Lower leg skin (tissue), 4 donors: ENCODE data around the gene COL9A3. TPM values are rescaled to one million over a fixed set of nuclear protein-coding genes. Genes with fewer than 3 reads are reported as not detected.
A peak's percentile ranks its signal among the peaks of the same experiment; 100 is the strongest.

ENCODE experiments used
- DNase-seq, 2 donors: peaks; one replicate each; pipeline ENCODE4 v3.0.0-alpha.2; 2019; ENCODE audit warnings: low spot score in 2 of 2
- H3K4me3 ChIP-seq: fragments of 200-600 bp; sonication (generic); 2 replicates; pipeline ENCODE4 v1.5.1; 2017; ENCODE audit warnings: mild to moderate bottlenecking, low read depth; ENCODE audit not compliant: poor library complexity, severe bottlenecking
- POLR2A ChIP-seq, 2 donors: fragments of 450-650 bp; IDR thresholded peaks; one replicate each; pipeline ENCODE4 v1.6.1; 2016 to 2017; ENCODE audit warnings: antibody characterized with exemption in 2 of 2, mild to moderate bottlenecking in 1 of 2, moderate library complexity in 1 of 2
- WGBS, 2 donors: methylation state at CpG; one replicate each; pipeline ENCODE4 v1.1.5; 2018; 5-methylcytosine and 5-hydroxymethylcytosine counted together
- intact Hi-C: fragments of 100-400 bp; cut with DNase I; formaldehyde crosslinking; loops from one replicate; pipeline ENCODE4 v1.15.0; 2023; ENCODE audit warnings: low total_unique reads
- total RNA-seq, 4 donors: library from RNA; depleted of rRNA; stranded (reverse); fragments of >200 nt; gene quantifications; one replicate each; pipeline ENCODE4 v1.1.0, GENCODE V29; 2016
- TF ChIP-seq, protein P1 (sequence below), 3 donors: fragments of 450-650 bp; IDR thresholded peaks; one replicate each; pipeline ENCODE4 v1.5.1; 2016; ENCODE audit warnings: antibody characterized with exemption in 3 of 3, mild to moderate bottlenecking in 3 of 3, moderate library complexity in 2 of 3

The COL9A3 gene
- total RNA-seq, 4 donors from 2014 or later = 5.6 to 14.1 (median 10.8) TPM

- intact Hi-C loops = loop anchor here (5.0 to 10.0 kb wide), 3 partner anchors 141 to 404 kb away; partner anchors contain the start of gene CABLES2
- DNase-seq = peak in 1 of 2 donors; percentile 94
- no peak overlapping the region for H3K4me3 ChIP-seq
- 37 to 58% methylated on average over 15 to 20 of the region's 21 CpGs for WGBS, 2 donors
- TF ChIP-seq POLR2A (IDR thresholded peaks at IDR 0.05) = no peak
- TF ChIP-seq, protein P1, sequence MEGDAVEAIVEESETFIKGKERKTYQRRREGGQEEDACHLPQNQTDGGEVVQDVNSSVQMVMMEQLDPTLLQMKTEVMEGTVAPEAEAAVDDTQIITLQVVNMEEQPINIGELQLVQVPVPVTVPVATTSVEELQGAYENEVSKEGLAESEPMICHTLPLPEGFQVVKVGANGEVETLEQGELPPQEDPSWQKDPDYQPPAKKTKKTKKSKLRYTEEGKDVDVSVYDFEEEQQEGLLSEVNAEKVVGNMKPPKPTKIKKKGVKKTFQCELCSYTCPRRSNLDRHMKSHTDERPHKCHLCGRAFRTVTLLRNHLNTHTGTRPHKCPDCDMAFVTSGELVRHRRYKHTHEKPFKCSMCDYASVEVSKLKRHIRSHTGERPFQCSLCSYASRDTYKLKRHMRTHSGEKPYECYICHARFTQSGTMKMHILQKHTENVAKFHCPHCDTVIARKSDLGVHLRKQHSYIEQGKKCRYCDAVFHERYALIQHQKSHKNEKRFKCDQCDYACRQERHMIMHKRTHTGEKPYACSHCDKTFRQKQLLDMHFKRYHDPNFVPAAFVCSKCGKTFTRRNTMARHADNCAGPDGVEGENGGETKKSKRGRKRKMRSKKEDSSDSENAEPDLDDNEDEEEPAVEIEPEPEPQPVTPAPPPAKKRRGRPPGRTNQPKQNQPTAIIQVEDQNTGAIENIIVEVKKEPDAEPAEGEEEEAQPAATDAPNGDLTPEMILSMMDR (IDR thresholded peaks at IDR 0.05) = peak in 1 of 3 donors; percentile 46
These were observed 8.5 kb upstream of the COL9A3 start for GRCh38 chr20:62808211-62808865.

- H3K4me3 ChIP-seq = no peak overlapping the region
- no peak for DNase-seq
- WGBS, 2 donors = 90 to 95% methylated on average over 19 to 21 of the region's 24 CpGs
- TF ChIP-seq, protein P1 (IDR thresholded peaks at IDR 0.05) = no peak
- TF ChIP-seq POLR2A (IDR thresholded peaks at IDR 0.05) = no peak
- intact Hi-C loops = loop anchor here (5.0 to 10.0 kb wide), 4 partner anchors 142 to 505 kb away; partner anchors contain the start of genes ADRM1 and CABLES2
These were observed 7.1 kb upstream of the COL9A3 start for GRCh38 chr20:62809530-62810428.

- no peak overlapping the region for H3K4me3 ChIP-seq
- TF ChIP-seq, protein P1 (IDR thresholded peaks at IDR 0.05) = no peak
- no peak for TF ChIP-seq POLR2A (IDR thresholded peaks at IDR 0.05)
- no peak for DNase-seq
- intact Hi-C loops = loop anchor here (10.0 kb wide), 1 partner anchor 507 kb away; the partner anchor contains the start of gene ADRM1
- 88 to 94% methylated on average over 17 to 20 of the region's 21 CpGs for WGBS, 2 donors
These were observed 5.5 kb upstream of the COL9A3 start for GRCh38 chr20:62811320-62811719.

DNA sequence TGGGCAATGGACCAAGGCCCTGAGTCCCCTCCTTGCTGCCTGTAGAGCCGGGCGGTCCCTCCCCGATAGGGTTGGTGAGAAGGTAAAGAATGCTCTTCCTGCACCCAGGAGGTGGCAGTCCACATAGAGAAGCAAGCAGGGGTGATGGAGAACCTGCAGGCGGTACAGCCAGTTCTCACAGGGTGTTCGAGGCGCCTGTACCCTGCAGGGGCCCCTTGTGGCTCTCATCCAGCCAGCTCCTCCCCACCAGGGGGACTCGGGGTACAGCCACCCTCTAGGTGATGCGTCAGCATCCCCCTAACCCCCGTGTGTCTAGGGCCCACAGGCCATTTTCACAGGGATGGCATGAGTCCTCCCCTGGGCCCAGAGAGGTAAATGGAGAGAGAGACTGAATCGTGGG lies 5.1 kb upstream of the COL9A3 start:
- TF ChIP-seq, protein P1 (IDR thresholded peaks at IDR 0.05) = no peak
- no peak for TF ChIP-seq POLR2A (IDR thresholded peaks at IDR 0.05)
- no peak overlapping the region for H3K4me3 ChIP-seq
- DNase-seq = no peak
- intact Hi-C loops = loop anchor here (10.0 kb wide), 1 partner anchor 507 kb away; the partner anchor contains the start of gene ADRM1
- 78% methylated on average over 10 of the region's 10 CpGs for WGBS, 2 donors

DNA sequence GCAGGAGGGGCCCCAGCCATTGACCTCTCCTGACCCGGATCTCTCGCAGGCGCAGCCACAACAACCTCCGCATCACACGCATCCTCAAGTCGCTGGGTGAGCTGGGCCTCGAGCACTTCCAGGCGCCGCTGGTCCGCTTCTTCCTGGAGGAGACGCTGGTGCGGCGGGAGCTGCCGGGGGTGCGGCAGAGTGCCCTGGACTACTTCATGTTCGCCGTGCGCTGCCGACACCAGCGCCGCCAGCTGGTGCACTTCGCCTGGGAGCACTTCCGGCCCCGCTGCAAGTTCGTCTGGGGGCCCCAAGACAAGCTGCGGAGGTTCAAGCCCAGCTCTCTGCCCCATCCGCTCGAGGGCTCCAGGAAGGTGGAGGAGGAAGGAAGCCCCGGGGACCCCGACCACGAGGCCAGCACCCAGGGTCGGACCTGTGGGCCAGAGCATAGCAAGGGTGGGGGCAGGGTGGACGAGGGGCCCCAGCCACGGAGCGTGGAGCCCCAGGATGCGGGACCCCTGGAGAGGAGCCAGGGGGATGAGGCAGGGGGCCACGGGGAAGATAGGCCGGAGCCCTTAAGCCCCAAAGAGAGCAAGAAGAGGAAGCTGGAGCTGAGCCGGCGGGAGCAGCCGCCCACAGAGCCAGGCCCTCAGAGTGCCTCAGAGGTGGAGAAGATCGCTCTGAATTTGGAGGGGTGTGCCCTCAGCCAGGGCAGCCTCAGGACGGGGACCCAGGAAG lies 4.5 kb upstream of the COL9A3 start:
- TF ChIP-seq, protein P1 (IDR thresholded peaks at IDR 0.05) = no peak
- TF ChIP-seq POLR2A (IDR thresholded peaks at IDR 0.05) = no peak
- H3K4me3 ChIP-seq = no peak overlapping the region
- intact Hi-C loops = loop anchor here (10.0 kb wide), 1 partner anchor 508 kb away; the partner anchor contains the start of gene ADRM1
- DNase-seq = no peak
- 87 to 90% methylated on average over 42 to 43 of the region's 43 CpGs for WGBS, 2 donors
